ENCODE measurements around the gene SSTR1.

DNA sequence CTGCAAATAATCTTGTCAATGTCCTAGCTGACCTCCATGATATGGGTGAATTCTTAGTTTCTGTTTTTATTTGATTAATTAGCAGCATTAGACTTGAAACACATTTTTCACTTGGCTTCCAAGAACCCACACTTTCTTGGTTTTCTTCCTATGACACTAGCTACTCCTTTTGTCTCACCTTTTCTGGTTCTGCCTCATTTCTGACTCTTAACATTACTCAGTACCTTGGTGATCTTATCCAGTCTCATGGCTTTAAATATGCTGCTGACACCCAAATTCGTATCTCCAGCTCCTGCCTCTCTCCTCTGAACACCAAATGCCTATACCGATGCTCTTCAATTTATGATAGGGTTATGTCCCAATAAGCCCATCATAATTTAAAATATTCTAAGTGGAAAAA lies 32.0 kb upstream of the SSTR1 start:
- TF ChIP-seq, protein P1, sequence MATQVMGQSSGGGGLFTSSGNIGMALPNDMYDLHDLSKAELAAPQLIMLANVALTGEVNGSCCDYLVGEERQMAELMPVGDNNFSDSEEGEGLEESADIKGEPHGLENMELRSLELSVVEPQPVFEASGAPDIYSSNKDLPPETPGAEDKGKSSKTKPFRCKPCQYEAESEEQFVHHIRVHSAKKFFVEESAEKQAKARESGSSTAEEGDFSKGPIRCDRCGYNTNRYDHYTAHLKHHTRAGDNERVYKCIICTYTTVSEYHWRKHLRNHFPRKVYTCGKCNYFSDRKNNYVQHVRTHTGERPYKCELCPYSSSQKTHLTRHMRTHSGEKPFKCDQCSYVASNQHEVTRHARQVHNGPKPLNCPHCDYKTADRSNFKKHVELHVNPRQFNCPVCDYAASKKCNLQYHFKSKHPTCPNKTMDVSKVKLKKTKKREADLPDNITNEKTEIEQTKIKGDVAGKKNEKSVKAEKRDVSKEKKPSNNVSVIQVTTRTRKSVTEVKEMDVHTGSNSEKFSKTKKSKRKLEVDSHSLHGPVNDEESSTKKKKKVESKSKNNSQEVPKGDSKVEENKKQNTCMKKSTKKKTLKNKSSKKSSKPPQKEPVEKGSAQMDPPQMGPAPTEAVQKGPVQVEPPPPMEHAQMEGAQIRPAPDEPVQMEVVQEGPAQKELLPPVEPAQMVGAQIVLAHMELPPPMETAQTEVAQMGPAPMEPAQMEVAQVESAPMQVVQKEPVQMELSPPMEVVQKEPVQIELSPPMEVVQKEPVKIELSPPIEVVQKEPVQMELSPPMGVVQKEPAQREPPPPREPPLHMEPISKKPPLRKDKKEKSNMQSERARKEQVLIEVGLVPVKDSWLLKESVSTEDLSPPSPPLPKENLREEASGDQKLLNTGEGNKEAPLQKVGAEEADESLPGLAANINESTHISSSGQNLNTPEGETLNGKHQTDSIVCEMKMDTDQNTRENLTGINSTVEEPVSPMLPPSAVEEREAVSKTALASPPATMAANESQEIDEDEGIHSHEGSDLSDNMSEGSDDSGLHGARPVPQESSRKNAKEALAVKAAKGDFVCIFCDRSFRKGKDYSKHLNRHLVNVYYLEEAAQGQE (IDR thresholded peaks at IDR 0.05): no peak
- TF ChIP-seq BHLHE40 (IDR thresholded peaks at IDR 0.05; ENCODE audit: low read depth, low read length) (no peak), CEBPB (IDR thresholded peaks at IDR 0.05) (no peak), POLR2A (IDR thresholded peaks at IDR 0.05; ENCODE audit: low read length) (no peak), JUN (IDR thresholded peaks at IDR 0.05) (no peak)

All from A549 (cell line).